WTC11 (cell line): ENCODE measurements around the gene VSTM2A. TPM values are rescaled to one million over a fixed set of nuclear protein-coding genes. Genes with fewer than 3 reads are reported as not detected.

Experiments used
- ATAC-seq: fragments of 200-7000 bp; cut with Tn5 transposase; 2 replicates; pipeline ENCODE4 v1.10.0; 2021; ENCODE audit warnings: mild to moderate bottlenecking, moderate library complexity
- CTCF ChIA-PET: fragments of 300-600 bp; sonication (Branson Sonifier 250); formaldehyde crosslinking; loops from one replicate; lab custom pipeline; 2021; ENCODE audit warnings: antibody characterized with exemption; lab: Charles Lee
- POLR2A ChIA-PET: fragments of 350-600 bp; sonication (Branson Sonifier 250); formaldehyde crosslinking; loops from one replicate; lab custom pipeline; 2021; ENCODE audit warnings: antibody characterized with exemption; lab: Charles Lee
- DNase-seq: peaks from one replicate; pipeline ENCODE4 v3.0.0; 2021; ENCODE audit warnings: low spot score
- H3K27ac Mint-ChIP-seq: 2 replicates; pipeline ENCODE4 v1.8.0; 2021; ENCODE audit warnings: mixed read lengths
- H3K27me3 Mint-ChIP-seq: 2 replicates; pipeline ENCODE4 v1.8.0; 2021; ENCODE audit warnings: low read depth, mild to moderate bottlenecking, moderate library complexity, mixed read lengths
- H3K36me3 Mint-ChIP-seq: 2 replicates; pipeline ENCODE4 v1.8.0; 2021; ENCODE audit warnings: mixed read lengths
- H3K4me1 Mint-ChIP-seq: 2 replicates; pipeline ENCODE4 v1.8.0; 2022; ENCODE audit warnings: mixed read lengths
- H3K4me3 Mint-ChIP-seq: 2 replicates; pipeline ENCODE4 v1.8.0; 2021; ENCODE audit warnings: mild to moderate bottlenecking, moderate library complexity, mixed read lengths
- H3K9me3 Mint-ChIP-seq: 2 replicates; pipeline ENCODE4 v1.8.0; 2021; ENCODE audit warnings: mixed read lengths
- AR ChIP-seq: fragments of 250-450 bp; sonication (Bioruptor Pico); IDR thresholded peaks from 2 replicates; pipeline ENCODE4 v1.9.0; 2021; ENCODE audit warnings: mild to moderate bottlenecking
- EMX1 ChIP-seq: fragments of 250-450 bp; sonication (Bioruptor Pico); IDR thresholded peaks from 2 replicates; pipeline ENCODE4 v1.8.0; 2021; ENCODE audit warnings: mild to moderate bottlenecking
- ERG ChIP-seq: fragments of 250-450 bp; sonication (Bioruptor Pico); IDR thresholded peaks from 2 replicates; pipeline ENCODE4 v1.8.0; 2021; ENCODE audit warnings: mild to moderate bottlenecking
- FOXK1 ChIP-seq: sonication (generic); formaldehyde crosslinking; IDR thresholded peaks from 2 replicates; pipeline ENCODE4 v1.8.0; 2022; ENCODE audit warnings: mild to moderate bottlenecking, moderate library complexity, missing genetic modification reagents
- FOXP1 ChIP-seq: sonication (generic); formaldehyde crosslinking; IDR thresholded peaks from 2 replicates; pipeline ENCODE4 v1.8.0; 2022; ENCODE audit warnings: missing genetic modification reagents, mild to moderate bottlenecking, moderate library complexity, borderline replicate concordance
- GABPB1 ChIP-seq: sonication (generic); formaldehyde crosslinking; IDR thresholded peaks from 2 replicates; pipeline ENCODE4 v1.8.1; 2023; ENCODE audit warnings: mild to moderate bottlenecking, missing genetic modification reagents
- JAZF1 ChIP-seq: fragments of 250-450 bp; sonication (Bioruptor Pico); IDR thresholded peaks from 2 replicates; pipeline ENCODE4 v1.9.0; 2021; ENCODE audit warnings: moderate library complexity, mild to moderate bottlenecking, inconsistent platforms
- MLX ChIP-seq: sonication (generic); formaldehyde crosslinking; IDR thresholded peaks from 2 replicates; pipeline ENCODE4 v1.8.1; 2023; ENCODE audit warnings: mild to moderate bottlenecking, missing genetic modification reagents, moderate library complexity
- MYBL2 ChIP-seq: sonication (generic); formaldehyde crosslinking; IDR thresholded peaks from 2 replicates; pipeline ENCODE4 v1.8.1; 2023; ENCODE audit warnings: mild to moderate bottlenecking, moderate library complexity, missing genetic modification reagents
- OVOL2 ChIP-seq: fragments of 250-450 bp; sonication (Bioruptor Pico); IDR thresholded peaks from 2 replicates; pipeline ENCODE4 v1.9.0; 2021; ENCODE audit warnings: mild to moderate bottlenecking, borderline replicate concordance
- RELA ChIP-seq: sonication (generic); formaldehyde crosslinking; IDR thresholded peaks from 2 replicates; pipeline ENCODE4 v1.8.1; 2022; ENCODE audit warnings: missing genetic modification reagents, mild to moderate bottlenecking, borderline replicate concordance
- RORB ChIP-seq: fragments of 250-450 bp; sonication (Bioruptor Pico); IDR thresholded peaks from 2 replicates; pipeline ENCODE4 v1.9.0; 2021; ENCODE audit warnings: mild to moderate bottlenecking
- TCF7 ChIP-seq: sonication (generic); formaldehyde crosslinking; IDR thresholded peaks from 2 replicates; pipeline ENCODE4 v1.8.0; 2022; ENCODE audit warnings: mild to moderate bottlenecking, low read depth, missing genetic modification reagents, moderate library complexity
- USF1 ChIP-seq: sonication (generic); formaldehyde crosslinking; IDR thresholded peaks from 2 replicates; pipeline ENCODE4 v1.8.0; 2022; ENCODE audit warnings: mild to moderate bottlenecking, missing genetic modification reagents
- ZBTB21 ChIP-seq: sonication (generic); formaldehyde crosslinking; IDR thresholded peaks from 2 replicates; pipeline ENCODE4 v1.8.1; 2023; ENCODE audit warnings: mild to moderate bottlenecking, missing genetic modification reagents, borderline replicate concordance
- ZNF121 ChIP-seq: sonication (generic); formaldehyde crosslinking; IDR thresholded peaks from 2 replicates; pipeline ENCODE4 v1.8.0; 2023; ENCODE audit warnings: missing genetic modification reagents
- ZNF219 ChIP-seq: sonication (generic); formaldehyde crosslinking; IDR thresholded peaks from 2 replicates; pipeline ENCODE4 v1.8.0; 2023; ENCODE audit warnings: missing genetic modification reagents, mild to moderate bottlenecking, borderline replicate concordance
- ZNF396 ChIP-seq: fragments of 250-450 bp; sonication (Bioruptor Pico); IDR thresholded peaks from 2 replicates; pipeline ENCODE4 v1.8.0; 2021; ENCODE audit warnings: mild to moderate bottlenecking, moderate library complexity, borderline replicate concordance
- ZNF512 ChIP-seq: sonication (generic); formaldehyde crosslinking; IDR thresholded peaks from 2 replicates; pipeline ENCODE4 v1.8.1; 2022; ENCODE audit warnings: missing genetic modification reagents, borderline replicate concordance
- total RNA-seq: library from RNA; stranded (reverse); gene quantifications from 3 replicates; pipeline ENCODE4 v1.2.3, GENCODE V29; 2021

Gene VSTM2A
- total RNA-seq, 1 experiment from 2014 or later = 2.0 TPM

- CTCF ChIA-PET = no interaction called here
- POLR2A ChIA-PET = no interaction called here
- no peaks in the 10 kb centered on the region for H3K27me3 Mint-ChIP-seq
- no peak for ATAC-seq
- H3K36me3 Mint-ChIP-seq = peaks cover 3% of the 10 kb centered on the region; the same call in 1 of the 2 replicates
- no peak for DNase-seq
- H3K27ac Mint-ChIP-seq = no peak overlapping the region
- no peak overlapping the region for H3K4me3 Mint-ChIP-seq
- no peak for TF ChIP-seq ZNF121 (CRISPR knock-in tag)
- no peak for TF ChIP-seq RELA (CRISPR knock-in tag)
- TF ChIP-seq AR = no peak
- TF ChIP-seq JAZF1 (CRISPR knock-in tag) = no peak
- TF ChIP-seq FOXK1 (CRISPR knock-in tag) = no peak
- no peak for TF ChIP-seq USF1
- TF ChIP-seq FOXP1 (CRISPR knock-in tag) = no peak
- TF ChIP-seq EMX1 (CRISPR knock-in tag) = no peak
- no peak for TF ChIP-seq ZNF396 (CRISPR knock-in tag)
- TF ChIP-seq ZNF512 (CRISPR knock-in tag) = no peak
- no peak for TF ChIP-seq MLX (CRISPR knock-in tag)
- no peak for TF ChIP-seq MYBL2 (CRISPR knock-in tag)
- H3K9me3 Mint-ChIP-seq = peaks cover 14% of the 10 kb centered on the region
- H3K4me1 Mint-ChIP-seq = no peaks in the 10 kb centered on the region; the same call in 1 of the 2 replicates
Measured at GRCh38 chr7:54529568-54529967, 12.6 kb upstream of the VSTM2A start.

- DNase-seq (no peak), ATAC-seq (no peak)
- Mint-ChIP-seq H3K36me3 (peaks cover 7% of the 10 kb centered on the region), H3K4me3 (no peak overlapping the region), H3K27me3 (peaks cover 37% of the 10 kb centered on the region), H3K4me1 (peaks cover 15% of the 10 kb centered on the region), H3K9me3 (peaks cover 23% of the 10 kb centered on the region), H3K27ac (no peak overlapping the region)
- POLR2A ChIA-PET = no interaction called here
- TF ChIP-seq USF1 (no peak), TCF7 (CRISPR knock-in tag) (no peak), RORB (CRISPR knock-in tag) (no peak), MYBL2 (CRISPR knock-in tag) (no peak), OVOL2 (no peak), ZBTB21 (CRISPR knock-in tag) (no peak), ERG (CRISPR knock-in tag) (no peak), GABPB1 (CRISPR knock-in tag) (no peak), ZNF219 (no peak)
- CTCF ChIA-PET = no interaction called here
Measured at GRCh38 chr7:54538122-54538521, 4.1 kb upstream of the VSTM2A start.
